ENCODE data around the gene ADAM15.

The ADAM15 gene

DNA sequence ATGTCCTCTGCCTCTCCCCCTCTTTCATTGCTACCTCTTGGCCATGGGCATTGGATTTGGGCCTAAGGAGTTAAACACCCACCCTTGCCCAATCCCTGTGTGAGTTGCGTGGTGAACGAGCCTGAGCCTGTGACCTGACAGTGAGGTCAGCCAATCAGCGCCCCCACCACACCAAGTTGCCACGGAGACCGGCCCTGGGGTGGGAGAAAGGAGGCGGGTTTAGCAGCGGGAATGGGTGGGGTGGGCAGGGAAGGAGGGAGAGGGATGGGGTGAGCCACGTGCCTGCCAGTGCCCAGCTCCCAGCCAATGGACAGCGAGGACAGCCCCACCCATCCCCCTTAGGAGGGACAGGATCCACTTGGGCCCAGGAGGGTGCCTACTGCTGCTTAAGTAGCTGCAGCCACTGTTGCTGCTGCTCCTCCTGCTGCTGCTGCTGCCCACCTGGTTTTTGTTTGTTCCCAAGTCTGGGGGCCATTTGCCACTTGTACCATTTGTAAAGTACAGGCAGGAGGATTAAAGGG is 39.0 kb upstream of the ADAM15 start:
- peak; percentile 96 for DNase-seq

DNA sequence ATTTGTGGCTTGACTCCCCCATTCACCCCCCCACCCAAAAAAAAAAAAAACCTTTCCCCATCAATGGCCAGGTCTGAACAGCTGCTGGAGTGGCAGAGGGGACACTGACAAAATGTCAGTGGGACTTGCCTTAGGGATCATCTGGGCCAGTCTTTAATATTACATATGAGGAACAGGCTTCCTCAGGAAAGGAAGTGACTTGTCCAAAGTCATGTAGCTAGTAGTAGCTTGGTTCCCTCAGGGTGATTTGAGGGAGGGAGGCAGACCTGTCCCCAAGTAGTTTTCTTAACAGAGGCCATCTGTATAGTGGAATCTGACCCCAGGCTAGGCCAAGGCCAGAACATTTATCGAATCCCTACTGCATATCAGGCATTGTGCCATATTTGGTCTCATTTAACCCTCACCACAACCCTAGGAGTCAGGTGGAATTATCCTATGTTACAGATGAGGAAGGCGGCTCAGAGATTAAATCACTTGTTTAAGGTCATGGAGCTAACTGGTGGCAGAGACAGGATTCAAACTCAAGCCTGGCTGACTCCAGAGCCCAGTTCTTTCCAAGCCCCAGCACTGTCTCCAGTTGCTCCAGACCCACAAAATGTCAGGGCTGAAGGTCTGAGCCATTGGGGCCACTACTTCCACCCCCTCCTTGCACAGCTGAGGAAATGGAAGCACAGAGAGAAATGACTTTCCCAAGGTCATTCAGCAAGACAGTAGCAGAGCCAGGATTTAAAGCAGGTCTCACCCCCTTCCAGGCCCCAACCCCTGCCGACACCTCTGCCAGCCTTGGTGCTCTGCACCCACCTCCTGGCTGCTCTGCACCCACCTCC is 38.1 kb upstream of the ADAM15 start:
- DNase-seq: peak; percentile 57

DNA sequence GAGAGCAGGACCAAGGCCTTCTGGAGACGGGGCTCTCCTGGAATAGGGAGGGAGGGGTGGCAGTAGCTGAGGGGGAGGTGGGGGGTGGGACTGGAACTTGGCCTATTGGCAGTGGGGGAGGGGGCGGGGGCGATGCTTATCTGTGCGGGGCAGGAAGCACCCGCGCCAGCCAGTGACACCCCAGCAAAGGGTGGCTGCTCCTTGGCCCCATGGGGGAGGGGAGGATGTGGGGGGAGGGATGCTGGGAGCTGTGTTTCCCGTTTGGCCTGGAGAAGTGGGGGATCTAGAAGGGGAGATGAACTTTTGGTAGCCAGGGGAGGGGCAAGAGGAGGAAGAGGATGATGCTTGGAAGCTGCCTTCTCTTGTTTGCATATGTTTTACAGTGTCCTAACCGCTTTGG is 37.5 kb upstream of the ADAM15 start:
- peak; percentile 62 for DNase-seq

DNA sequence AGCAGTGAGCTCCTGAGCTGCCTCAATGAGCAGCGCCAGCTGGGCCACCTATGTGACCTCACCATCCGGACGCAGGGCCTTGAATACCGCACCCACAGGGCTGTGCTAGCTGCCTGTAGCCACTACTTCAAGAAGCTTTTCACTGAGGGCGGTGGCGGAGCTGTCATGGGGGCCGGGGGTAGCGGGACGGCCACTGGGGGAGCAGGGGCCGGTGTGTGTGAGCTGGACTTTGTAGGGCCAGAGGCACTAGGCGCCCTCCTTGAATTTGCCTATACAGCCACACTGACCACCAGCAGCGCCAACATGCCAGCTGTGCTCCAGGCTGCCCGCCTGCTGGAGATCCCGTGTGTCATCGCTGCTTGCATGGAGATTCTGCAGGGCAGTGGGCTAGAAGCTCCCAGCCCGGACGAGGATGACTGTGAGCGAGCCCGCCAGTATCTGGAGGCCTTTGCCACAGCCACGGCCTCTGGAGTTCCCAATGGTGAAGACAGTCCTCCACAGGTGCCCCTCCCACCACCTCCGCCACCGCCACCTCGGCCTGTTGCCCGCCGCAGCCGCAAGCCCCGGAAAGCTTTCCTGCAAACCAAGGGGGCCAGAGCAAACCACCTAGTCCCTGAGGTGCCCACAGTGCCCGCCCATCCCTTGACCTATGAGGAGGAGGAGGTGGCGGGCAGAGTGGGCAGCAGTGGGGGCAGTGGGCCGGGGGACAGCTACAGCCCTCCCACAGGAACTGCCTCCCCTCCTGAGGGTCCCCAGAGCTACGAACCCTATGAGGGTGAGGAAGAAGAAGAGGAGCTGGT is 36.2 kb upstream of the ADAM15 start:
- no peak for DNase-seq

DNA sequence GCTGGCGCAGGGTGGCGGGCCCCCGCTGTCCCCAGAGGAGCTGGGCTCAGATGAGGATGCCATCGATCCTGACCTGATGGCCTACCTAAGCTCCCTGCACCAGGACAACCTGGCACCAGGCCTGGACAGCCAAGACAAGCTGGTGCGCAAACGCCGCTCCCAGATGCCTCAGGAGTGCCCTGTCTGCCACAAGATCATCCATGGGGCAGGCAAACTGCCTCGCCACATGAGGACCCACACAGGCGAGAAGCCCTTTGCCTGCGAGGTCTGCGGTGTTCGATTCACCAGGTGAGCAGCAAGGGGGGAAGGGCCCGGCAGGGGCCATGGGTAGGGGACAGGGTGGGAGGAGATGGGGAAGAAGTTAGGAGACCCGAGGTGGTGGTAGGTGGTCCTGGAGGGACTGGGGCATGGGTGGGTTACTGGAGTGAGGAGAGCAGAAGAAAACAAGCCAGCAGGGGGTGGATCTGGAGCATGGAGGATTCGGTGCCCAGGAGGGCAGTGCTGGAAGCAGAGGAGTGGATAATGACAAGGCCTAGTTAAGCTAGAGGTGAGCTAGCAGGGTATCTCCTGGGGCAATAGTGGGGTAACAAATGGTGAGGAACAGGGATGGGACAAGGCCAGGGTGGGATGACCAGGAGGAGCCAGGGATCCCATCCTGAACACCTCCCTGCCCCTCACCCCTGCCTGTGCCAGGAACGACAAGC is 35.4 kb upstream of the ADAM15 start:
- DNase-seq: no peak

DNA sequence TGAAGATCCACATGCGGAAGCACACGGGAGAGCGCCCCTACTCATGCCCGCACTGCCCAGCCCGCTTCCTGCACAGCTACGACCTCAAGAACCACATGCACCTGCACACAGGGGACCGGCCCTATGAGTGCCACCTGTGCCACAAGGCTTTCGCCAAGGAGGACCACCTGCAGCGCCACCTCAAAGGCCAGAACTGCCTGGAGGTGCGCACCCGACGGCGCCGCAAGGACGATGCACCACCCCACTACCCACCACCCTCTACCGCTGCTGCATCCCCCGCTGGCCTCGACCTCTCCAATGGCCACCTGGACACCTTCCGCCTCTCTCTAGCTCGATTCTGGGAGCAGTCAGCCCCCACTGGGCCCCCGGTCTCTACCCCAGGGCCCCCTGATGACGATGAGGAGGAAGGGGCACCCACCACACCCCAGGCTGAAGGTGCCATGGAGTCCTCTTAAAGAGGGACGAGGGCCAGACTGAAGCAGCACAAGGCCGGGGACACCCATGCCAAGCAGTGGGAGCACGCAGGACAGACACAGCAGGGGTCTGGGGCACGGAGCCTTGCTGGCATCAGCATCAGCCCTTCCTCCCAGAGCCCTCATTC is 34.8 kb upstream of the ADAM15 start:
- no peak for DNase-seq

DNA sequence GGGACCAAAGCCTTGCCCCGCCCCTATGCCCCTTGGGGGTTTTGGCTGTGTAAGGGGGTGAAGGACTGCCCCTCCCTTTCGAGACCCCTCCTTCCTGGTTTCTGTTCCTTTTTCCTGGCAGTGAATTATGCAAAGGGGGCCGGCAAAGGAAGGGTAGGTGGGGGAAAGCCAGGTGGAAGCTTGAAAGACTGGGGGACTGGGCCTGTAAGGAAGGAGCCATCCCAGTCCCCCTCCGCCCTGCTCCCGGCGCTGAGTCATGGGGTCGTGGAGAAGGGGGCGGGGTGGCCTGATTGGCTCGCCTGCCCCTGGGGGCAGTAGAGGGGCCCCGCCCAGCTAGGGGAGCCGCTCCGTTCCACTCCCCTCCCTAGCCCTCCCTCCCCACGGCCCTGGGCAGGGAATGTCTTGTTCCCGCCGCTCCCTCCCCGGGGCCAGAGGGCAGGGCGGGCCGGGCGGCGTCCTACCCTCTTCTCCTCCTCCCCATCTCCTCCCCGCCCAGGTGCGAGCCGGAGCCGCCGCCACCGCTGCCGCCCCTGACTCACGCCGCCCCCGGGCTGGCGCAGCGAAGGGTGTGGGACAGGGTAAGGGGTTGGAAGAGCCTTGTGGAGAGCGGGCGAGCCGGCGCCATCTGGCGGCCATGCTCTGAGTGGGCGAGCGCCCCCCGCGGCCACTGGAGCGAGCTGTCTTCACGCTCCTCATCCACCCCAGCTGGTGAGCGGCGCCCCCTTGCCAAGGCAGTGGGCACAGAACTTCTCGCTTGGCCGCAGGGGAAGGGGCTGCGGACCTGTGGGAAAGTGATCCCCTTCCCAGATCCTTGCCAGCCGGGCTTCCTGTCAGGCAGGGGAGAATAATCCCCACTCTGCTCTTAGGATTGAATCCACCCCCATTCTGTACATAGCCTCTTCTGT is 33.8 kb upstream of the ADAM15 start:
- DNase-seq: peak; percentile 89

DNA sequence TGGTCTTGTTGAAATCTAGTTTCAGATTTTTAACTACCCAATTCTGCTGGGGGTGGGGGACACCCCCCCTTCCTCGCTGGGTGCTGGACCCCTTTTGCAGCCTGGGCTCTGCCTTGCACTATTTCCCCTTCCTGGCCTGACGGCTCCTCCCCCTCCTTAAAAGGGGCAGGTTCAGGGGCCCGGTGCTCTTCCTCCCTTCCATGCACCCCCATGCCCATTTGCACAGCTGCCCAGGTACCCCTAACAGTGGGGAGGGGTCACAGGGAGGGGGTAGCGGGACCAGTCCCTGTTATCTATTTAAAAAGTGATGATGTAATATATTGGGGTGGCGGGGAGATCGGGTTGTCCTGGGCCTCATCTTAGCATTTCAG is 33.2 kb upstream of the ADAM15 start:
- DNase-seq: no peak

DNA sequence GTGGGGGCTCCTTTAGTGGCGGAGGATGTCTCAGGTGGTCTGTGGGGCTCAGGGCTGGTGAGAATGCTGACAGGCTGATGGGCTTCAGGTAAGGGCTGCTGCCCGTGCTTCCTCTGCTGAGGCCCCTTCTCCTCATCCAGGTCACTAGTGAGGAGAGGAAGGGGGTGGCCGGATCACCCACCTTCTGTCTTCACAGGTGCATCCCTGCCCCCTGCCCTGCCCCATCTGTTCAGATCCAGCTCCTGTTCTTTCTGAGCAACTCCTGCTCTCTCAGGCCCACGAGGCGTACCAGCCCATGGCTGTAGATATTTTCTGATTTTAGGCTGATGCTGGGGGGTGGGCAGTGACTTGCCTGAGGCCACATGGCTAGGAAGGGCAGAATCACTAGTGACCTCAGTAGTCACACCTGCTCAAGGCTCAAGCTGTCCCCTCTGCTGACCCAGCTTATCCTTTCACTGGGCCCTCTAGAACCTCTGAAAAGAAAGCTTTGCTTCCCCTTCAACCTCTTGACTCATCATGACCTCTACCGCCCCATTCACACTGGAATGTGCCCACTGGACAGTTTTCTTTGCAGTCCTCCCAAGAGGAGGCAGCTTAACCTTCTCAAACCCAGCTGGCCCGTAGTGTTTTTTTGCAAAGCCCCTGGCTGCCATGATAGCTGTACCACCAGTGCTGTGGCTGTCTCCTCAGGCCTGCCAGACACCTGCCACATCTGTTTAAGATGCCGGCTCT is 32.3 kb upstream of the ADAM15 start:
- DNase-seq: no peak

DNA sequence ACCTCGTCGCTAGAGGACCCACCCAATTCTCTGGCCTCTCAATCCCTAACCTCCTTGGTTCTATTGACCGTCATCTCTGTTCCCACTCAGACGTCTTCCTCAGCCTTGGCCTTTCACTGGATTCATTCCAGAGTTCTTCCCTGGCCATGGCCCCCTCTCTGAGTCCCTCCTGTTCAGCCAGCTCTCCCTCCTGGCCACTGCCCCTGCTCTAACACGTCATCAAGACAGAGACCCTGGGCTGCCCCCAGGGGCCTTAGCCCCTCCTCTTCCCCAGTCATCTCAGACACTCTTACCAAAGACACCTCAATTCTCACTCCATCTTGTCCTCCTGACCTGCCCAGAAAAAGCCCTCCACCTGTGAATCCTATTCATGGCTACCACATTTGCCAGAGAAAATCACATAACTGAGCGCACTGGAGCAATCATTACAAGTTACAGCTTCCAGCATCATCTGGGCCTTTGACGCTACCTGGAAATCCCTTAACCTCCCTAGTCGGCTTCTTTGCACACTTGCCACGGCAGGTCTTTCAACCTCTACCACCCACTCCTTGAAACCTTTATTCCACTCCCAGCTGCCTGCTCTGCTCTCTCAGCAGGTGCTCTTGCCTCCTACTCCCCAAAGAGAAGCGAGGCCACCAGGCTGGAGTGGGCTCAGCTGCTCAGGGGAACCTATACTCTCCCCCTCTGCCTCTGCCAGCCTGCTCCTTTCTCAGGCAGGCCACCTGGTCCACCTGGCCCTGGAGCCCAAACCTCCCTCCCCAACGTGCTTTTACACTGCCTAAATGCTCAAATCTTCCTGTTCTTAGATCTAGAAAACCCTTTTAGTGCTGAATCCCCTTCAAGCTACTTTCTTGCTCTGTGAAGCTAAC is 31.5 kb upstream of the ADAM15 start:
- DNase-seq: no peak

DNA sequence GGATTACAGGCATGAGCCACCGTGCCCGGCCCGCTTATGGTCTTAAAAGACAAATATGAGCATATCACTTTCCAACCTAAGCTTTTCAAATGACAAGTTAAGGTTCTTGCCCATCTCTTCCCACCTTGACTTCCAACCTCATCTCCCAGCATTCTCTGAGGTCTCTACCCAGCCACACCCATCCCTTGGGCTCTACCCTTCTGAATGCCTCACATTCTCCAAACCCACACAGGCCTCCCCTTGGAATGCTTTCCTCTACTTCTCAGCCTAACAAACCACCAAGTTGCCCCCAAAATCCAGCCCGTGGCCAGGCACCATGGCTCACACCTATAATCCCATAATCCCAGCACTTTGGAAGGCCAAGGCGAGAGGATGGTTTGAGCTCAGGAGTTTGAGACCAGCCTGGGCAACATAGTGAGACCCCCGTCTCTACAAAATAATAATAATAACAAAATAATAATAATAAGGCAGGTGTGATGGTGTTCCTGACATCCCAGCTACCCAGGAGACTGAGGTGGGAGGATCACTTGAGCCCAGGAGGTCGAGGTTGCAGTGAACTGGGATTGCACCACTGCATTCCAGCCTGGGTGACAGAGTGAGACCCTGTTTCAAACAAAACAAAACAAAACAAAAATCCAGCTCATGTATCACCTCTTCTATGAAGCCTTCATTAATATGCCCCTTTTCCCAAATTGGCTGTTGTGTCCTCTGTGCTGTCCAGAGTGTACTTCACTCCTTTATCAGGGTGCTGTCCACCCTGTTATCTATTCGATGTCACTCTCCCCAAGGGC is 28.8 kb upstream of the ADAM15 start:
- no peak for DNase-seq

DNA sequence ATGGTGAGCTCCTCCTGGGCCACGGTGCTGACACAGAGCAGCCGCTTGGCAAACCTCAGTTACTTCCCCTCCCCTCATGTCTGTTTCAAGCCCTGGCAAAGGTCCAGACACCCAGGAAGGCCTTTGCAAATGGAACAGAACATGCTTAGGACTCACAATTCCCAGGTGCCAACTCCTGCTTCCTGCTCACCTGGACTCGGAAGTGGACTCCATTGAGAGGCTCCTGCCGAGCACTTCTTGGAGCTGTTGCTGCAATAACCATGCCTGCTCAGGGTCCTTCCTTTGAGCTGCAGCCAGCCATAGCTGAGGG is 28.2 kb upstream of the ADAM15 start:
- DNase-seq: peak; percentile 70

DNA sequence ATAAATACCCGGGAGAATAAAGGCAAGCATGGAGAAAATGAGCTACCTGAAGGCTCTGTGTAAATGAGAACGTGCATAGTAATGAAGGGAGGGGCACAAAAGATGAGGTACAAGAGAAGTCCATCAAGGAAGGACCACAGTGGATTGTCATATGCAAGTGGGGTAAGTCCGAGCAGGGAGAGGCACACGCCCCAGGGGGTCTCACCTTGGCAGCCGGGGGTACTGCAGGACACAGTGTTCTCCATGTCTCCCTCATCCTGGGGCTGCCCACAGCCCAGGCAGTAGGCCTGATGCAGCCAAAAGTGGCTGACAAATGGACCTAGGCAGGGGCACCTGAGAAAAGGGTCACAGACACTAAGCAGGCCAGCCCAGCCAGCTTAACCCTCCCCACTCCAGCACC is 27.5 kb upstream of the ADAM15 start:
- DNase-seq: no peak

DNA sequence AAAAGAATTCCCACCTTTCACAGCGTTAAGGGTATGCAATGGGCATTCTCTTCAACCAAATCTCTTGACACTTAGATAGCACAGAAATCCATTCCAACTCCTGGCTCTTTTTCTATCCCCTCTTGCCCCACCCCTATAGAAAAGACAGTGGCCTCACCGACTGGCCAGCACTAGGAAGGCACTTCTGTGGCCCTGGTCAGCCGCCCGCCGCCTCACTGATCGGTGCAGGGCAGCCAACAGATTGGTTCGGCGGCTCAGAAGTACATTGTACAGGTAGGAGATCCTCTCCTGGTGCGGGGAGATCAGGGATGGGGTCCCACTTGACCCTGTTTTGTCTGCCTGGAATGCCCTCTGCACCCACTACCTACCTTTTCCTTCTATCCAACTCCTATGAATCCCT is 26.8 kb upstream of the ADAM15 start:
- DNase-seq: no peak

DNA sequence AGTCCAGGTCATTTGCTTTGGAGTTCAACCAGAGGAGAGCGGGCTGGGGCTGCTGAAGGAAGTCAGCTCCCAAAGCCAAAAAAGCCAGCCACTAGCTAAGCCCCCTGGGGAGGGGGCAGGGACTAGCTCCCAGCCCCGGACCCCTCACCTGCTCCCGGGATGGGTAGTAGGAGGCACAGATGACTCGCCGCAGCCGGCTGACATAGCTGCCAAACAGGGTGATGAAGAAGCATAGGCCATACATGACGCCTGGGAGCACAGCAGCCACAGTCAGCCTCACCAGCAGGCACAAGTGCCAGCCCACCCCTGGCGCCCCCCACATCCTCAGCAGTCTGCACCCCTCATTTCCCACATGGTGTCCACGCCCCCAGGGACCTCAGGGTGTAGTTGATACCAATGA is 25.0 kb upstream of the ADAM15 start:
- no peak for DNase-seq

DNA sequence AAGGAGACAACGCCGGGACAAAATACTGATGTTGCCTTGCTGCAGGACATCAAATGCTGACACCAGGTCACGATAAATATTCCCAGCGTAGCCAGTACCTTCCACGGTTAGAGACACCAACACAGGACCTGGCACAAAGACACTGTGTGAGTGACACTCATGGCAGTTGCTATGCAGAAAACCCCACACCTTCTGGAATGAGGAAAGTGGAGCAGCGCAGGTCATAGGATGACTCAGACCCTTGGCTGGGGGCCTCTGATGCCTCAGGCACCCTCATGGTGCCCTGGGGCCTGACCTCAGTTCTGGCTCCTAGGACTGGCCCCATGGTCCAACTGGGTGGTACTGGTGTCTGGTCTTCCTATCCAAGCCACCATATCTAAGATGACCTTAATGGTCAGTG is 24.5 kb upstream of the ADAM15 start:
- no peak for DNase-seq

DNA sequence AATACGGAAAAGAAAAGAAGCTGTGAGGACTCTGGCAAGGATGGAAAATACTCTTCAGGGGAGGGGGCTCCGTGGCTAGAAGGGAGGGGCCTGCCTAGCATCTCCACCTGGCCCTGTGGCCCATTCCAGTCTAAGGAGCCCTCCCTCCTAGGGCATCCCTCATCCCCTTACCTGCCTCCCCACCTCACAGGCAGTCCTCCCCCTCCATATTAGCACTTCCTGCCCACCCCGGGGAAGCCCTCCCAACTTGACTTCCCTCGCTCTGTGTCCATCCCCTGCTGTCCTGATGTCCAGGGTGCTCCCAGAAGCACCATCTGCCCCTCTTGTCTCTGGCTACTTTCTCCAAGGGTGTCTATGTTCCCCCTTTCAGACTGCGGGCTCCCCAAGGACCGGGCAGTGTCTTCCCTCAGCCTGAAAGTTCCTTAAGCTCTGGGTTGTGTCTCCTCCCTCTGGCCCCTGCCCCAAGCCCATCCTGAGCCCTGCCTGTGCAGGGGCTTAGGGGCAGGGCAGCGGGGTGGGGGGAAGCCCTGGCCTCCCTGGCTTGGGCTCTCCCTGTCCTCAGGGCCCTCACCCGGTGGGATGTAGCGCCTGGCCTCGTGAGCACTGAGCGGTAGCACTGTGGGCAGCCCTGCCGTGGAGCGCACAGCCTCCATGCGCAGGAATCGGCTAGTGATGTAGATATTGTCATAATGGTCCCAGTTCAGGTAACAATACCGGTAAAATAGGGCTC is 21.4 kb upstream of the ADAM15 start:
- DNase-seq: no peak

DNA sequence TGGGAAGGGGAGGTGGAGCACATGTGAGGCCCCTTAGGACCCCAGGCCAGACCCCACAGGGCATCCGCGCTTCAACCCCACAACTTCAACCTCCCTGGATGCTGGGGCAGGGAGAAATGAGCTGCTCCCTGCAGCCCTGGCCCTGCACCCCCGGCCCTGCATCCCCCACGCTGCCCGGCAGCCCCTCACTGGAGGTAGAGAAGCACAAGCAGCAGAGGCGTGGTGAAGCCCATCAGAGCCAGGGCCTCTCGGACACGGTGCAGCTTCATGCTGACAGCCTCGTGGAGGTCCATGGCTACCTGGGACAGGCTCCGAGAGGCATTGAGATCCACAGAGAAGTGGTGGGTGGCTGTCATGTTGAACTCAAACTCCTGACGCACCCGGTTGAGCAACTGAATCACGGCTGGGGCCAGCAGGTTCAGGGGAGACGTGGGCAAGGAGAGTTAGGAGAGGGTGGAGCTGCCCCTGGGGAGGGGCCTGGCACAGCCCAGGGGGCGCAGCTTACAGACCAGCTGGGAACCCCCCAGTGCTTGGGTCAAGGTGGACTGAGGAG is 20.8 kb upstream of the ADAM15 start:
- no peak for DNase-seq

DNA sequence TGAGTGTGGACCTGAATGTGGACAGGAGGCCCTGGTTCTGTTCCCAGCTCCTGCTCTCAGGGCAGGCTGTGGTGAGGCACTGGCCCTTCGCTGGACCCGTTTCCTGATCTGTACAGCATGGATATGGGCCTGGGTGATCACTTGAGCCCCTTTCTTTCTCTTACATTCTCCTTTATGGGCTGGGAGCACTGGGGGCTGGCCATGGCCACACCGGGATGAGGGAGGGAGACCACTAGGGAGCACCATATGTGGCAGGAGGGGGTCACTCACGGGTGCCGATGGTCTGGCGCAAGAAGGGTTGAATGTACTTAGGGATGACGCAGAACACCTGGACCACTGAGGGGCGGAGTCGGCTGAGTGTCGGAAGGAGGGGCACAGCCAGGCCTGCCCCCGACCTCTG is 20.2 kb upstream of the ADAM15 start:
- no peak for DNase-seq

Data from hematopoietic multipotent progenitor cell treated with erythropoietin and hydrocortisone succinate and interleukin-3 and kit ligand, for 8 days (in vitro differentiated cells).